Measurements from ENCODE around the gene ZNF223. TPM values are rescaled to one million over a fixed set of nuclear protein-coding genes. Genes with fewer than 3 reads are reported as not detected.

ZNF223 gene
- total RNA-seq: 5.8 and 6.8 TPM in 2 replicates

DNA sequence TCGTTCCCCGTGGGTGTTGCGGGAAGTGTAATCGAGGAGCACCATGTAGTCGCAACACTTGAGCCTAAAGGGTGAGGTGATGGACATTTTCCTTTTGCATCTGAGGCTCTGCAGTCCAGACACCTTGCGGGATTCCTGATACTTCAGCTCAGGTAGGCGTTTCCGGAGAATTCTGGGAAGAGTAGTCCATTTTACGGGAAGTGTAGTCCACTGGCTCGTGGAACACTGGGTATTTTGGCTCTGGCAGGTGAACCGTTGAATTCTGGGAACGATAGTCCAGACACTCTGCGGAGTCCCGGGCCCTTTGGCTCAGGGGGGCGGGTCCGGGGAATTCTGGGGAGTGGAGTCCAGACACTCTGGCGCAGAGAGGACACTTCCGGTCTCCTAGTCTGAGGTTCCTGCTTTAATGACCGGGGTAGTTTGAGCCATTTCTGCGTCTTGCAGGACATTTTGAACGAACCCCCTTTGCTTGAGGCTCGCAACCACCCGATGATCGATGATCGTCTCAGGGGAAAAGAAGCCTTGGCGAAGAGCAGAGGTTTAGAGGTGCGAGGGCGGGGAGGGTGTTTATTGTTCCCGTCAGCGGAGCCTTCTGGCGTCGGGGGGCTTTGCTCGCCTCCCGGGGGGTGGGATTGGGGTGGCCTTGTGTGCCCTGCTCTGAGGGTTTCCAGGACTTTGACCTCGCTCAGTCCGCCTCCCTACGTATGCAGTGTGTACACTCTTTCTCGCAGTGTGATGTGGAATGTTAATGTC is at the start of gene ZNF223:
TSS of gene ZNF223 (plus strand) at position 387 of the 753 bp plus-strand sequence. CDS start 3,141 bp downstream, outside the sequence.
- H3K9me3 ChIP-seq (ENCODE audit: low read depth, low read length): no peaks in the 10 kb centered on the region
- DNase-seq (ENCODE audit: insufficient read length, low spot score, missing footprints): peak; percentile 95
- TF ChIP-seq, protein P1, sequence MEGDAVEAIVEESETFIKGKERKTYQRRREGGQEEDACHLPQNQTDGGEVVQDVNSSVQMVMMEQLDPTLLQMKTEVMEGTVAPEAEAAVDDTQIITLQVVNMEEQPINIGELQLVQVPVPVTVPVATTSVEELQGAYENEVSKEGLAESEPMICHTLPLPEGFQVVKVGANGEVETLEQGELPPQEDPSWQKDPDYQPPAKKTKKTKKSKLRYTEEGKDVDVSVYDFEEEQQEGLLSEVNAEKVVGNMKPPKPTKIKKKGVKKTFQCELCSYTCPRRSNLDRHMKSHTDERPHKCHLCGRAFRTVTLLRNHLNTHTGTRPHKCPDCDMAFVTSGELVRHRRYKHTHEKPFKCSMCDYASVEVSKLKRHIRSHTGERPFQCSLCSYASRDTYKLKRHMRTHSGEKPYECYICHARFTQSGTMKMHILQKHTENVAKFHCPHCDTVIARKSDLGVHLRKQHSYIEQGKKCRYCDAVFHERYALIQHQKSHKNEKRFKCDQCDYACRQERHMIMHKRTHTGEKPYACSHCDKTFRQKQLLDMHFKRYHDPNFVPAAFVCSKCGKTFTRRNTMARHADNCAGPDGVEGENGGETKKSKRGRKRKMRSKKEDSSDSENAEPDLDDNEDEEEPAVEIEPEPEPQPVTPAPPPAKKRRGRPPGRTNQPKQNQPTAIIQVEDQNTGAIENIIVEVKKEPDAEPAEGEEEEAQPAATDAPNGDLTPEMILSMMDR (IDR thresholded peaks at IDR 0.05; ENCODE audit: extremely low read depth, low read depth, low read length): no peak

DNA sequence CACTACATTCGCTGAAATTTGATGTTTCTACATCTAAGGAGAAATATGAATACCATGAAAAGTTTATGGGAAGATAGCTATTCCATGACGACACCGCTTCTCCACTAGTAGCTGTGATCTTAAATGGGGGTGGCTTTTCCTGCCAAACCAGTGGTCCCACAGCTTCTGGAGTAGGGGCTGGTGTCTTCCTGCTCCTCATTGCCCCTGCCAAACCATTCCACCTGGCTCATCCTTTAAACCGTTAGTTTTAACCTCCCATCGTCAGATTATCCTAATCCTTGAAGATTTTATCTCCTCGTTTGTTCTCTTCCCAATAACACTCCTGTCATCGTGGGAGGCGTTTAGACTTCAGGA is 49.6 kb upstream of the ZNF223 start:
- Histone ChIP-seq H3K4me2 (ENCODE audit: insufficient read depth, low read length) (peak overlapping the region; percentile 99), H3K4me1 (ENCODE audit: insufficient read depth, low read length) (peaks cover 12% of the 10 kb centered on the region), H3K27me3 (ENCODE audit: insufficient read depth, low read length) (no peaks in the 10 kb centered on the region), H2AFZ (ENCODE audit: low read length) (peak overlapping the region; percentile 100), H4K20me1 (ENCODE audit: insufficient read depth, low read length) (no peaks in the 10 kb centered on the region), H3K9me3 (ENCODE audit: low read depth, low read length) (no peaks in the 10 kb centered on the region), H3K4me3 (ENCODE audit: insufficient read depth, low read length) (peak overlapping the region; percentile 90), H3K79me2 (ENCODE audit: insufficient read depth, low read length) (peaks cover 18% of the 10 kb centered on the region), H3K36me3 (ENCODE audit: insufficient read depth, low read length) (peaks cover 3% of the 10 kb centered on the region), H3K27ac (ENCODE audit: low read depth, low read length) (peak overlapping the region; percentile 84)
- no peak for DNase-seq (ENCODE audit: insufficient read length, low spot score, missing footprints)
- TF ChIP-seq, protein P1 (IDR thresholded peaks at IDR 0.05; ENCODE audit: extremely low read depth, low read depth, low read length): no peak

More for the DNA sequence above, at the start of gene ZNF223:
- peaks cover 3% of the 10 kb centered on the region for H3K36me3 ChIP-seq (ENCODE audit: insufficient read depth, low read length)
- peak within 1 kb of the TSS; percentile 100 for H2AFZ ChIP-seq (ENCODE audit: low read length)
- H3K27ac ChIP-seq (ENCODE audit: low read depth, low read length): peak within 1 kb of the TSS; percentile 72
- peaks cover 13% of the 10 kb centered on the region for H3K4me1 ChIP-seq (ENCODE audit: insufficient read depth, low read length)
- H3K79me2 ChIP-seq (ENCODE audit: insufficient read depth, low read length): peaks cover 19% of the 10 kb centered on the region
- peaks cover 11% of the 10 kb centered on the region for H3K27me3 ChIP-seq (ENCODE audit: insufficient read depth, low read length)
- H3K4me2 ChIP-seq (ENCODE audit: insufficient read depth, low read length): peak within 1 kb of the TSS; percentile 99
- H3K4me3 ChIP-seq (ENCODE audit: insufficient read depth, low read length): peak within 1 kb of the TSS; percentile 99
- no peaks in the 10 kb centered on the region for H4K20me1 ChIP-seq (ENCODE audit: insufficient read depth, low read length)

DNA sequence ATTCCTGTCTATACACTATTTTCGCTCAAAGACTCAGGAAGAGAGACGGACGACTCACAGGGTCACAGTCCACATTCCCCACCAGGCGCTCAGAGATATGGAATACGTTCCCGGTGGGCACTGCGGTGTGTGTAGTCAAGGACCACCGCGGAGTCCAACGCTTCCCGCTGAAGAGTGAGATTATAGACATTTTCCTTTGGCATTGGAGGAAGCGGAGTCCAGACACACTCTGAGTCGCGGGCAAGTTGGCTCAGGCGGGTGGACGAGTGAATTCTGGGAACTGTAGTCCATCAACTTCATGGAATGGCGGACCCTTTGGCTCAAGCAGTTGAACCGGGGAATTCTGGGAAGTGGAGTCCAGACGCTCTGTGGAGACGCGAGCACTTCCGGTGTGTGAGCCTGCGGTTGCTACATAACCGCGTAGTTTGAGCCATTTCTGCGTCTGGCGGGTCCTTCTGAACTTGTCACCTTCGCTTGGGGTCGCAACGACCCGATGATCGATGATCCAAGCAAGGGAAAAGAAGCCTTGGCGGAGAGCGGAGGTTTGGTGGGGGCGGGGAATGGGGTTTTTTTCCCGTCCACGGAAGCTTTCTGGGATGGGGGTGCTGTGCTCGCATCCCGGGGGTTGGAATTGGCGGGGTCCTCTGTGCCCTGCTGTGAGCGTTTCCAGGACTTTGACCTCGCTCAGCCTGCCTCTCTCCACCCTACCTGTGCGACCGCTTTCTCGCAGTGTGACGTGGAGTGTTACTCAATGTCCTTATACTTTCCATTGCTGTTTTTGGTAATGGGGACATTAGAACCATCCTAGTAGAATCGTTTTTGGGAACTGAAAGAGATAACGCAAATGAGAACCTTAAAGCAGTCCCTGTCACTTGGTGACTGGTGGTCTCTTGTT is 49.0 kb upstream of the ZNF223 start, which contains the start of gene ZNF230:
TSS of gene ZNF230 (plus strand) at position 392 of the 895 bp plus-strand sequence. CDS start 4,122 bp downstream, outside the sequence.
- H3K4me3 ChIP-seq (ENCODE audit: insufficient read depth, low read length): peak within 1 kb of the TSS; percentile 90
- no peaks in the 10 kb centered on the region for H3K9me3 ChIP-seq (ENCODE audit: low read depth, low read length)
- peak within 1 kb of the TSS; percentile 99 for H3K4me2 ChIP-seq (ENCODE audit: insufficient read depth, low read length)
- H3K79me2 ChIP-seq (ENCODE audit: insufficient read depth, low read length): peaks cover 18% of the 10 kb centered on the region
- TF ChIP-seq, protein P1 (IDR thresholded peaks at IDR 0.05; ENCODE audit: extremely low read depth, low read depth, low read length): no peak
- H4K20me1 ChIP-seq (ENCODE audit: insufficient read depth, low read length): no peaks in the 10 kb centered on the region
- H3K4me1 ChIP-seq (ENCODE audit: insufficient read depth, low read length): peaks cover 12% of the 10 kb centered on the region
- H3K27me3 ChIP-seq (ENCODE audit: insufficient read depth, low read length): no peaks in the 10 kb centered on the region
- peak within 1 kb of the TSS; percentile 100 for H2AFZ ChIP-seq (ENCODE audit: low read length)
- peaks cover 8% of the 10 kb centered on the region for H3K36me3 ChIP-seq (ENCODE audit: insufficient read depth, low read length)
- peak within 1 kb of the TSS; percentile 84 for H3K27ac ChIP-seq (ENCODE audit: low read depth, low read length)
- peak; percentile 85 for DNase-seq (ENCODE audit: insufficient read length, low spot score, missing footprints)

Measured in osteoblast (primary cell).